ENCODE results near the gene PRG2.
"Not testable (repeated sequence)": the region's sequence is repeated elsewhere in the genome, so short reads cannot be mapped to it uniquely, and the experiment has no call there.

The PRG2 gene

DNA sequence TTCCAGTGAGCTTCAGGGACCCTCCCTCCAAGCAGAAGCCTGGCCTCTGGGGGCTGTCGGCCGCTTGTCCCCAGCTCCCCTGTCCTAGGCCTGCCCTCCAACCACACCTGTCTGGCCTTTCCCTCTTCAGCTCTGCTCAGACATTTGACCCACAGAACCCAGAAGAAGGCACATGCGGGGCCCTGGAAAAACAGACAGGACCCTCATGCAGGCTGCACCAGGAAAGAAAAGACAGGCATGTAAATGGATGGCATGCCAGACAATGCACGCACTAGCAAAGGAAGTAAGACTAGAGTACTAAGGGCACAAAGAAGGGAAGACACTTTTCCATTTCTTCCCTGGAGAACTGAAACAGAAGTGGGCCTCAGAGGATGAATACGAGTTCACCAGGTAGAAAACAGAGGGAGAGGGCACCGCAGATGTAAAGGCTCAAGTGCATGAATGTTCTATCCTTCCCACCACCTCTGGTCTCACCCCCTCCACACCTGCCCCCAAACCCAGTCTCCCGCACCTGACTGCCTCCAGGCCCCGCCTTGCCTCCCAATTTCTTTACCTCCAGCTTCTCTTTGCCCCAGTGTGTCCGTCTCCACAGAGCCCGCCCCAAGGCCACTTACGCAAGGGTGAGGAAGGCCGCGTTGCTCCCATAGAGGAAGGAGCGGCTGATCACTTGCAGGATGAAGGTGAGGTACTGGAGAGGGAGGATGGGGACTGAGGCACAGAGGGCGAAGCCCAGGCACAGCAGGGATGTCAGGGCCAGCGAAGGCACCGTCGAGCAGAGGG is 19.1 kb upstream of the PRG2 start:
- no peaks in the 10 kb centered on the region for H3K27me3 Mint-ChIP-seq (ENCODE audit: low read depth)
- peaks cover 58% of the 10 kb centered on the region for H3K36me3 Mint-ChIP-seq (ENCODE audit: low read depth)
- H3K4me1 Mint-ChIP-seq (ENCODE audit: low read depth) = peaks cover 19% of the 10 kb centered on the region
- H3K9me3 Mint-ChIP-seq = no peaks in the 10 kb centered on the region
- no peak overlapping the region for H3K4me3 Mint-ChIP-seq
- no peak overlapping the region for H3K27ac Mint-ChIP-seq
- DNase-seq (ENCODE audit: low spot score) = no peak

DNA sequence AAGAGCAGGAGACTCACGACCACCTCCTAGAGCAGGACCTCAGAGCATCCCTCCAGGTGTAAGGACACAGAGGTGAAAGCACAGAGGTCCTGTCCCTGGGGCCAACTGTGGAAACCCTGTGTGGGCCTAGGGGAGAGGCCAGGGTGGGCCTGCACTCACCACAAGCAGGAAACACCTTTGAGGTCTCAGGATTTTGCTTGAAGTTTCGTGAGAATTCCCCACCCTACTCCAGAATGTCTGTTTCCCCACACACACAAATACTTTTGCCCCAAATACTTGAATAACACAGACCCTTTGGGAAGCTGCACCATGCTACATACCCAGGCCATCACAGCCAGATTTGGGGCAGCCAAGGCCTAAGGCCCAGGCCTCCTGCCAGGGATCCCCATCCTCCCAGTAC is 18.3 kb upstream of the PRG2 start:
- no peak overlapping the region for H3K27ac Mint-ChIP-seq
- DNase-seq (ENCODE audit: low spot score) = no peak
- no peaks in the 10 kb centered on the region for H3K9me3 Mint-ChIP-seq
- H3K4me1 Mint-ChIP-seq (ENCODE audit: low read depth) = peaks cover 17% of the 10 kb centered on the region
- no peaks in the 10 kb centered on the region for H3K27me3 Mint-ChIP-seq (ENCODE audit: low read depth)
- peaks cover 54% of the 10 kb centered on the region for H3K36me3 Mint-ChIP-seq (ENCODE audit: low read depth)
- H3K4me3 Mint-ChIP-seq = no peak overlapping the region

DNA sequence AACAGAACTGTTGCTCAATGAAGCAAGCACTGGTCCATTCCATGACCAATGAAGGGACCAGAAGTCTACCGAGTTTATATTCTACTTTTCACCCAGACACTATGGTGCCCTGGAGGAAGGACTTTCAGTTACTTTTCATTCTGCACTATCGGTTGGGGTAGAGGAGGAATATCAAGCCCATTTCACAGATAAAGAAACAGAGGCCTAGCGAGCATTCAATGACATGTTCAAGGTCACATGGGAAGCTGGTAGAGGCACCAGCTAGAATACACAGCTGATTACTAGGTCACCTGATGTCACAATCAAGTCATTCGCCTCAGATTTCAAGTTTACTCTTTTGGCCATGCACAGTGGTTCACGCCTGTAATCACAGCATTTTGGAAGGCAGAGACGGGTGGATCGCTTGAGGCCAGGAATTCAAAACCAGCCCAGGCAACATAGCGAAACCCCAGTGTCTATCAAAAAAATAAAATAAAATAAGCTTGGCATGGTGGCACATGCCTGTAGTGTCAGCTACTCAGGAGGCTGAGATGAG is 17.6 kb upstream of the PRG2 start:
- H3K27me3 Mint-ChIP-seq (ENCODE audit: low read depth) = no peaks in the 10 kb centered on the region
- peaks cover 49% of the 10 kb centered on the region for H3K36me3 Mint-ChIP-seq (ENCODE audit: low read depth)
- no peak for DNase-seq (ENCODE audit: low spot score)
- no peaks in the 10 kb centered on the region for H3K9me3 Mint-ChIP-seq
- H3K4me1 Mint-ChIP-seq (ENCODE audit: low read depth) = peaks cover 12% of the 10 kb centered on the region
- no peak overlapping the region for H3K27ac Mint-ChIP-seq
- H3K4me3 Mint-ChIP-seq = no peak overlapping the region

DNA sequence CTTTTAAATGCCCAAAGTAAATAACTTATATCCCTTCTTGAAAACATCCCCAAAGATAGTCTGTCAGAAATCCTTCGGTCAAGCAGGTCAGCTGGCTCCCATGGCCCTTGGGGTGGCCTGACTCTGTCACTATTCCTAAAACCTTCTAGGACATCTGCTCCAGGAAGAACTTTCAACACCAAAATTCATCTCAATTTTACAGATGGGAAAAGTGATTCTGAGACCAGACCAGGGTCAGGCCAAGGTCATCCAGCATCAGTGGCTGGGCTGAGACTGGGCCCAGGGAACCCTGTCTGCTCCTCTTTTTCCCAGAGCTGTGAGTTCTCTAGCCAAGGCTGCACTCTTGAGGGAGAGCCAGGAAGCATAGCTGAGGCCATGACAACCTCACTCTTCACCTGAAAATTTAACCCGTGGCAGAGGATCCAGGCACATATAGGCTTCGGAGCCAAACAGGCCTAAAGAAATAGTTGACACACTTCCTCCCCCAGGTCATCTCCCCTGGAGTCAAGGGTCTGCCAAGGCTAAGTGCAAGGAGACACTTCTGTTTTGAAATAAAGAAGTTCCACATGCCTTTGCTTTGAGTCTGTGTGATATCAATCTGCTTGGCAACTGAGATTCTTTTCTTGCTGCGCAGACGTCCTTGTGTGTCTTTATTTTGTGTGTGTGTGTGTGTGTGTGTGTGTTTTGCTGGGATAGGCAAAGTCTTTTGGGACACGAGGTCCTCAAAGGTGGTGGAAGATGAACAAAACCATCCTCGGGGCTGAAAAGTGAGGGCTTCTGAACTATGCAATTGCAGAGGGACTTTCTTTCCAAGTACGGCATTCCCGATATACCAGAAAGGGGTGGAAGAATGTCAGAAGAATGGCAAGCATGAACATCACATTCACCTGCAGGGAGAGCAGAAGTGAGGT is 16.8 kb upstream of the PRG2 start:
- H3K4me1 Mint-ChIP-seq (ENCODE audit: low read depth) = peaks cover 12% of the 10 kb centered on the region
- no peak overlapping the region for H3K27ac Mint-ChIP-seq
- no peak overlapping the region for H3K4me3 Mint-ChIP-seq
- DNase-seq (ENCODE audit: low spot score) = no peak
- H3K9me3 Mint-ChIP-seq = no peaks in the 10 kb centered on the region
- H3K27me3 Mint-ChIP-seq (ENCODE audit: low read depth) = no peaks in the 10 kb centered on the region
- peaks cover 44% of the 10 kb centered on the region for H3K36me3 Mint-ChIP-seq (ENCODE audit: low read depth)

DNA sequence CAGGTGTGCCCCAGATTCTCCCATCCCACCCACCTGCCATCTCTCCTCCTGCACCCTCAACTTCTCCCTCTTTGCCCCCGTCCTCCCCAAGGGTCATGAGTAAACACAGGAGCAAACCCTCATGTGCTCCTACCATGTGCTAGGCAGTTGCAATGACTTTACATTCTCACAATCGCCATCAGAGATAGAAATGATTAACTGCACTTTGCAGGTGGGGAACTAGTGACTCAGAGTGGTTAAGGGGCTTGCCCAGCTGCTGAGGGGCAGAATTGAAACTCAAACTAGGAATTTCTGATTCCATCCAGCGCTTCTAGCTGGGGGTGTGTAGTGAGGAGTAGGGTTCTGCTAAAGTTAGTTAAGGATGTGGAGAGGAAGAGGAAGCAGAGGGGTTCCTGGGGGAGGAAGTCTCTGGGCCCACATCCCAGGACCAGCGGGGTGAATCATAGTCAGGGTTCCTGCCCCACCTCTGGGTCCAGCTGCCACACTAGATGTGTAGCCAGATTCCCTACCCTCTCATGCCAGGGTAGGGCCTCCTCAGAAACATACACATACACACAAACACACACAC is 16.0 kb upstream of the PRG2 start:
- H3K4me3 Mint-ChIP-seq = no peak overlapping the region
- no peaks in the 10 kb centered on the region for H3K9me3 Mint-ChIP-seq
- peak; percentile 67 for DNase-seq (ENCODE audit: low spot score)
- H3K4me1 Mint-ChIP-seq (ENCODE audit: low read depth) = peaks cover 11% of the 10 kb centered on the region
- H3K36me3 Mint-ChIP-seq (ENCODE audit: low read depth) = peaks cover 39% of the 10 kb centered on the region
- no peaks in the 10 kb centered on the region for H3K27me3 Mint-ChIP-seq (ENCODE audit: low read depth)
- peak overlapping the region; percentile 63 for H3K27ac Mint-ChIP-seq

DNA sequence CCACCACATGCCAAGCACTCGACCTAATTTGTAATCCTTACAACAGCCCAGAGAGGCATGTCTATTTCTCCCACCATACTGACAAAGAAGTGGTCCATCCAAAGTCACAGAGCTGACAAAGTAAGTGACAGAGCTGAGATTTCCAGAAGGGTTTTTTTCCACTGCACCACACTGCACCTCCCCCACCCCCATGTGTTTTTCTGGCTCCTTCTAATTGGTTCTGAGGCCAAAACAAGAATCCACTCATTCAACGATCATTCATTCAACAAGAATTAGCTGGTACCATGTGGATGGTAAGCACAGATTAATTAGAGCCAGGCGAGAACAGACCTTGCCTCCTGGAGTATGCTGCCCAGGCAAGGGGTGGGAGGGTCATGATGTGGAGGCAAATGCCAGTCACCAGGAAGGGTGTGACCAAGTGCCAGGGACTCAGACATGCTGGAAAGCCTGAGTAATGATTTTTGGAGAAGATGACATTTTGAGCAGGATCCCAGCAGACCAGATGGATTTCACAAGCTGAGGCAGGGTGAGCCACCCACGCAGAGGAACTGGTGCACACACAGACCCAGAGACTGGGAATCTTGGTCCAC is 14.9 kb upstream of the PRG2 start:
- H3K9me3 Mint-ChIP-seq = no peaks in the 10 kb centered on the region
- H3K4me3 Mint-ChIP-seq = no peak overlapping the region
- DNase-seq (ENCODE audit: low spot score) = no peak
- peaks cover 10% of the 10 kb centered on the region for H3K4me1 Mint-ChIP-seq (ENCODE audit: low read depth)
- H3K36me3 Mint-ChIP-seq (ENCODE audit: low read depth) = peaks cover 33% of the 10 kb centered on the region
- no peaks in the 10 kb centered on the region for H3K27me3 Mint-ChIP-seq (ENCODE audit: low read depth)
- peak overlapping the region; percentile 71 for H3K27ac Mint-ChIP-seq

DNA sequence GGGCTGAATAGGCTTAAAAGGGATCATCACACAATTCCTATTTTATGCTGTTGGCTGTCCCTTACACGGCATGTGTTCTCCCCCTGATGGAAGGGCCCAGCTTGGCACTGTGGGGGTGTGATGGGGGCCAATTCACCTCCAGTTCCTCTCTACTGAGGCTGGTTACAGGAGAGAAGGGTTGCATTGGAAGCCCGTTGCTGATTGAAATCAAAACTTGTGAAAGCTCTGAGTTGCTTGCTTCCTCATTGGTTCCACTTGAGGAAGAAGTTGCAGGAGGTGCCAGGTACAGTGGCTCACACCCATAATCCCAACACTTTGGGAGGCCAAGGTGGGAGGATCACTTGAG is 13.3 kb upstream of the PRG2 start:
- H3K27me3 Mint-ChIP-seq (ENCODE audit: low read depth) = no peaks in the 10 kb centered on the region
- no peak overlapping the region for H3K27ac Mint-ChIP-seq
- no peak for DNase-seq (ENCODE audit: low spot score)
- H3K4me1 Mint-ChIP-seq (ENCODE audit: low read depth) = peaks cover 10% of the 10 kb centered on the region
- peaks cover 23% of the 10 kb centered on the region for H3K36me3 Mint-ChIP-seq (ENCODE audit: low read depth)
- H3K4me3 Mint-ChIP-seq = no peak overlapping the region
- no peaks in the 10 kb centered on the region for H3K9me3 Mint-ChIP-seq

DNA sequence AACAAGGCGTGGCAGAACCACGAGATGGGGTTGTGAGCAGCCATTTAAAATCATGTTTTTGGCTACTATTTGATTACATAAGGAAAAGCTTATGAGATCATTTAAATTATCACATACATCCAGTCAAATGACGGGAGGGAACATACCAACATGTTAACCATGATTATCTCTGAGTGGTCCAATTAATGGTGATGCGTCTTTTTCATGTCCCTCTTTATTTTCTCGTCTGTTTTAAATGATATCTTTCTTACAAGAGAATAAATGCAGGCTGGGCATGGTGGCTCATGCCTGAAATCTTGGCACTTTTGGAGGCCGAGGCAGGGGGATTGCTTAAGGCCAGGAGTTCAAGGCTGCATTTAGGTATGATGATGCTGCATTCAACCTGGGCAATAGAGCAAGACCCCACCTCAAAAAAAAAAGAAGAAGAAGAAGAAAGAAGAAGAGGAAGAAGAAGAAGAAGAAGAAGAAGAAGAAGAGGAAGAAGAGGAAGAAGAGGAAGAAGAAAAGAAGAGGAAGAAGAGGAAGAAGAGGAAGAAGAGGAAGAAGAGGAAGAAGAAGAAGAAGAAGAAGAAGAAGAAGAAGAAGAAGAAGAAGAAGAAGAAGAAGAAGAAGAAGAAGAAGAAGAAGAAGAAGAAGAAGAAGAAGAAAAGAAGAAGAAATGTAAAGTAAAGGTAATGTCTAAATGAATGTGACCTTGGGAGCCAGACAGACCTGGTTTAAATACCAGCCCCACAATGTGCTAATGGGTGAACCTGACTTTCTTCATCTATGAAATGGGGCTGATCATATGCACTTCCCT is 12.8 kb upstream of the PRG2 start:
- not testable (repeated sequence) for DNase-seq (ENCODE audit: low spot score); H3K9me3 Mint-ChIP-seq; H3K27me3 Mint-ChIP-seq (ENCODE audit: low read depth); H3K4me1 Mint-ChIP-seq (ENCODE audit: low read depth); H3K4me3 Mint-ChIP-seq
- Mint-ChIP-seq H3K36me3 (ENCODE audit: low read depth) (peaks cover 23% of the 10 kb centered on the region), H3K27ac (peak overlapping the region; percentile 45)

DNA sequence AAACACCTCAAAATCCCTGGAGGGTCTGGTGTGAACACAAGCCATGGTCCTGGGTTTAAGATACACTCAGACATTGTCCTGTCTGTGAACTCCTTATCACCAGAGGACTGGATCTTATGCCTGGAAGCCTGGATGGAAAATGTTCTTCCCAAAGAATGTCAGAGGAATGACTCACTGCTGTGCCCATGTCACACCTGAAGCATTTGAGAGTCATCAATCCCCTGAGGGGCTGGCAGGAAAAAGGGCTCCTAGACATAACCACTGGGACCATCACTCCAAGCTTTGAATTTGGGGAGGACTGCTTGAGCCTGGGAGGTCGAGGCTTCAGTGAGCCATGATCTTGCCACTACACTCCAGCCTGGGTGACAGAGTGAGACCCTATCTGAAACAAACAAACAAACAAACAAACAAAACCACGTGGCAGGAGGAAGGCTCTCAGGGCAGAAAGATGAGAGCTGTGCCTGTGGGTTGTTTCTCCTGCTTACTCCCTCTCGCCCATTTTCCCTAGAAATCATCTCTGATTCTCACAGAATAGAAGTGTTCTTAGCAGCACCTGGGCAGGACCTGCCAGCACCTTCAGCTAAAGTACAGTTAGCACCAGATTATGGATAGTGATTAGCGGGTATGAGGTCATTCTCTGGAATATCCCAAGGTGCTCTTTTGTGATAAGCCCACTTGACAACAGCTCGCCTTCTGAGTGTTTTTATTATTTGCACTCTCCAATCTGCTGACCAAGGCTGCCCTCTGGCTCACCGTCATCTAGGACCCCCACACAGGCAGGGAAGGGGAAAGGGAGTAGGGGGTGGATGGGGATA is 11.9 kb upstream of the PRG2 start:
- Mint-ChIP-seq H3K36me3 (ENCODE audit: low read depth) (peaks cover 15% of the 10 kb centered on the region), H3K4me1 (ENCODE audit: low read depth) (peaks cover 10% of the 10 kb centered on the region), H3K9me3 (no peaks in the 10 kb centered on the region), H3K27ac (no peak overlapping the region), H3K4me3 (no peak overlapping the region), H3K27me3 (ENCODE audit: low read depth) (no peaks in the 10 kb centered on the region)
- DNase-seq (ENCODE audit: low spot score) = no peak

DNA sequence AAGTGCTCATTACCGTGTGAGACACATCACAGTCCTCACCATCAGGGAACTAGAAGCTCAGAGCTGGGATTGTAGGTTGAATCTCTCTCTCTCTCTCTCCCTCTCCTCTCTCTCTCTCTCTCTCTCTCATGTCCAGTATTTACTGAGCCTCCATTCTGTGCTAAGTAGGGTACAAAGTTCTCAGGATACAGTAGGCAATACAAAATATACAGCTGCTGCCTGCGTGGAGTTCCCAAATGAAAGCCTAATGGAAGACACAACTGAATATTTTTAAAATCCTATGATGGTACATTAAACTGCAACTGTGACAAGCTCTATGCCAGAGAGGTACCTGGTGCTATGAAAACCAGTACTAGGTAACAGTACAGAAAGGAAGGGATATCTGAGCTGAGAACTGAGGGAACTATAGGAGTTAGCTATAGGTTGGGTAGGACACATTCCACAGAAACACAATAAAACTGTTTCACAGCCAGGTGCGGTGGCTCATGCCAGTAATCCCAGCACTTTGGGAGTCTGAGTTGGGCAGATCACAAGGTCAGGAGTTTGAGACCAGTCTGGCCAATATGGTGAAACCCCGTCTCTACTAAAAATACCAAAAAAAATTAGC is 9.6 kb upstream of the PRG2 start:
- Mint-ChIP-seq H3K36me3 (ENCODE audit: low read depth) (peaks cover 3% of the 10 kb centered on the region), H3K4me1 (ENCODE audit: low read depth) (no peaks in the 10 kb centered on the region), H3K4me3 (no peak overlapping the region), H3K27ac (no peak overlapping the region), H3K27me3 (ENCODE audit: low read depth) (no peaks in the 10 kb centered on the region), H3K9me3 (no peaks in the 10 kb centered on the region)
- DNase-seq (ENCODE audit: low spot score) = no peak

DNA sequence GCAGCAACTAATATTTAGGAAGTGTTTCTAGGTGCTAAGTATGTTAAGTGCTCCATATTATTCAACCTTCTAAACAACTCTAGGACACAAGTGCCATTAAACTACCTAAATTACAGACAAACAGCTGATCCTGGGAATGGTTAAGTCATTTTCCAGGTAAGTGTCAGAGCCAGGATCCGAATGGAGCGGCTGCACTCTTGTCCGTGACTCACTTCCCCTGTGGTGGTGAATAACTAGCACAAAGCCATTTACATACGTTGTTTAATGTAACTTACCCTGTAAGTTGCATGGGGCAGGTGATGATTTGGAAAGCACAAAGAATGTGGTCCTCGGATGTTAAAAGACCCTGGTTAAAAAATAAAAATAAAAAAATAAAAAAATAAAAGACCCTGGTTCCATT is 8.8 kb upstream of the PRG2 start:
- Mint-ChIP-seq H3K27ac (no peak overlapping the region), H3K27me3 (ENCODE audit: low read depth) (no peaks in the 10 kb centered on the region), H3K4me3 (no peak overlapping the region), H3K9me3 (no peaks in the 10 kb centered on the region), H3K4me1 (ENCODE audit: low read depth) (no peaks in the 10 kb centered on the region), H3K36me3 (ENCODE audit: low read depth) (peaks cover 3% of the 10 kb centered on the region)
- DNase-seq (ENCODE audit: low spot score) = no peak

DNA sequence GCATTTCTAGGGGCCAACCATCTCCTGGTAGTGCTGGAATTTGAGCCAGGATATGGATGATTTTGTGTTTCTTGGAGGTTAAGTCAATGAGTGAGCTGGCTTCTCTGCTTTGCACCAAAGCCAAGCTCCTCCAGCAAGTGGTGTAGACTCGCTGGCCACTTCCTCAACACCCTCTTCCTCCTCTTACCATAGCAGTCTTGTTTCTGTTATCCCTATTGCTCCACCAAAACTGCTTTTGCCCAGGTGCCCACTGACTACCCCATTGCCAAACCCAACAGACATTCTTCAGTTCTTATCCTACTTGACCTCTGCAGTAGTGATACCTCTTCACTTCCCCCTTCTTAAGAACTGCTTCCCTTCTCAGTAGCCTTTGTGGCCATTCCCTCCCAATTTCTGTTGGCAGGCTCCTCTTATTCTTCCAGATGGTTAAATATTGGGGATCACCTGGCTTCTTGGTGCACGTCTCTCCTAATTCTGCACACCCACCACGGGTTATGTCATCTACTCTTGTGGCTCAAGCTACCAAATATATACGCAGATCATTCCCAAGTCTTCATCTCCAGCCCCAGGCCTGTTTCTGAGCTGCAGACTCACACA is 7.0 kb upstream of the PRG2 start:
- Mint-ChIP-seq H3K4me3 (no peak overlapping the region), H3K9me3 (no peaks in the 10 kb centered on the region), H3K4me1 (ENCODE audit: low read depth) (no peaks in the 10 kb centered on the region), H3K27me3 (ENCODE audit: low read depth) (no peaks in the 10 kb centered on the region), H3K36me3 (ENCODE audit: low read depth) (no peaks in the 10 kb centered on the region), H3K27ac (no peak overlapping the region)
- DNase-seq (ENCODE audit: low spot score) = no peak

Measured in T-helper 2 cell treated with Interferon-gamma antibody and Interleukin-4, amounts not matched to agents 5 μg/mL and 100 μg/mL, for 36 hours (primary cell).